IMR-90 (cell line): ENCODE data around the gene RFC2. TPM values are rescaled to one million over a fixed set of nuclear protein-coding genes. Genes with fewer than 3 reads are reported as not detected.

Experiments
- ATAC-seq: fragments of 200-7000 bp; cut with Tn5 transposase; 2 replicates; pipeline ENCODE4 v1.9.1; 2020; ENCODE audit warnings: low read depth, mild to moderate bottlenecking, moderate library complexity
- BruUV-seq: library from RNA; stranded (reverse); fragments of 400-500 nt; replicated peaks from 2 replicates; lab custom pipeline; 2021; lab: Mats Ljungman, UMichigan
- CTCF ChIA-PET: fragments of 300-600 bp; formaldehyde crosslinking; extraction: SDS; loops from one replicate; lab custom pipeline; 2021; ENCODE audit warnings: antibody characterized with exemption; lab: Yijun Ruan, JAX
- POLR2A ChIA-PET: fragments of 300-600 bp; sonication (Branson Sonifier 250); formaldehyde crosslinking; loops from one replicate; lab custom pipeline; 2022; ENCODE audit warnings: antibody characterized with exemption; ENCODE audit not compliant: unreplicated experiment; lab: Charles Lee
- DNase-seq: peaks from one replicate; pipeline ENCODE4 v3.0.0; 2013
- H2AFZ ChIP-seq: replicated peaks from 2 replicates; pipeline ENCODE3; 2013; ENCODE audit warnings: low read length, mild to moderate bottlenecking; ENCODE audit not compliant: poor library complexity
- H2AK5ac ChIP-seq: 2 replicates; pipeline ENCODE4 v1.6.1; 2013; ENCODE audit warnings: low read depth, low read length, inconsistent platforms
- H2AK9ac ChIP-seq: replicated peaks from 2 replicates; pipeline ENCODE3; 2013; ENCODE audit warnings: mild to moderate bottlenecking, low read depth, low read length, moderate library complexity; ENCODE audit not compliant: poor library complexity
- H2BK120ac ChIP-seq: 2 replicates; pipeline ENCODE4 v1.6.1; 2013; ENCODE audit warnings: low read depth, low read length, inconsistent platforms
- H2BK15ac ChIP-seq: 3 replicates; pipeline ENCODE4 v1.6.1; 2013; ENCODE audit warnings: low read depth, low read length, inconsistent platforms
- H2BK20ac ChIP-seq: 2 replicates; pipeline ENCODE4 v1.6.1; 2013; ENCODE audit warnings: low read depth, mild to moderate bottlenecking, inconsistent platforms, low read length, moderate library complexity
- H2BK5ac ChIP-seq: 2 replicates; pipeline ENCODE4 v1.6.1; 2013; ENCODE audit warnings: mild to moderate bottlenecking, low read depth, low read length, inconsistent platforms; ENCODE audit not compliant: poor library complexity, severe bottlenecking
- H3K14ac ChIP-seq: replicated peaks from 2 replicates; pipeline ENCODE4 v1.6.1; 2013; ENCODE audit warnings: low read depth, low read length, inconsistent platforms
- H3K18ac ChIP-seq: 2 replicates; pipeline ENCODE4 v1.6.1; 2013; ENCODE audit warnings: low read depth, low read length, control low read depth
- H3K23ac ChIP-seq: 2 replicates; pipeline ENCODE4 v1.6.1; 2013; ENCODE audit warnings: low read depth, low read length, inconsistent platforms
- H3K27ac ChIP-seq: 2 replicates; pipeline ENCODE4 v1.5.1; 2013; ENCODE audit warnings: mild to moderate bottlenecking, control low read depth, low read length; ENCODE audit not compliant: insufficient read depth
- H3K27me3 ChIP-seq: 2 replicates; pipeline ENCODE4 v1.6.1; 2013; ENCODE audit warnings: low read length; ENCODE audit not compliant: control insufficient read depth, insufficient read depth
- H3K36me3 ChIP-seq: 2 replicates; pipeline ENCODE4 v1.6.1; 2013; ENCODE audit warnings: low read length, mixed read lengths; ENCODE audit not compliant: control insufficient read depth, insufficient read depth
- H3K4ac ChIP-seq: 2 replicates; pipeline ENCODE4 v1.6.1; 2013; ENCODE audit warnings: low read depth, low read length, inconsistent platforms
- H3K4me1 ChIP-seq: 2 replicates; pipeline ENCODE4 v1.6.1; 2013; ENCODE audit warnings: low read length, mixed read lengths; ENCODE audit not compliant: control insufficient read depth, insufficient read depth
- H3K4me2 ChIP-seq: 2 replicates; pipeline ENCODE4 v1.6.1; 2013; ENCODE audit warnings: low read depth, mild to moderate bottlenecking, control low read depth, low read length, moderate library complexity
- H3K4me3 ChIP-seq: 2 replicates; pipeline ENCODE4 v1.5.1; 2013; ENCODE audit warnings: low read depth, mild to moderate bottlenecking, control low read depth, low read length, moderate library complexity; ENCODE audit not compliant: insufficient read depth
- H3K56ac ChIP-seq: 2 replicates; pipeline ENCODE4 v1.6.1; 2013; ENCODE audit warnings: low read length, inconsistent platforms; ENCODE audit not compliant: insufficient read depth; ENCODE audit errors: extremely low read depth
- H3K79me1 ChIP-seq, 2 experiments: 2 replicates each; pipeline ENCODE4 v1.6.1; 2013; ENCODE audit warnings: low read length in 2 of 2, inconsistent platforms in 1 of 2, low read depth in 1 of 2
- H3K9ac ChIP-seq: 2 replicates; pipeline ENCODE4 v1.6.1; 2013; ENCODE audit warnings: low read depth, low read length, control low read depth
- H3K9me1 ChIP-seq: 2 replicates; pipeline ENCODE4 v1.6.1; 2013; ENCODE audit warnings: low read length, inconsistent platforms; ENCODE audit not compliant: insufficient read depth
- H3K9me3 ChIP-seq: 2 replicates; pipeline ENCODE4 v1.6.1; 2013; ENCODE audit warnings: low read length; ENCODE audit not compliant: control insufficient read depth, insufficient read depth
- H4K20me1 ChIP-seq: 2 replicates; pipeline ENCODE4 v1.6.1; 2013; ENCODE audit warnings: low read length, inconsistent platforms; ENCODE audit not compliant: insufficient read depth
- H4K5ac ChIP-seq: 2 replicates; pipeline ENCODE4 v1.6.1; 2013; ENCODE audit warnings: mild to moderate bottlenecking, low read depth, low read length, control low read depth
- H4K8ac ChIP-seq, 2 experiments: 2 replicates each; pipeline ENCODE4 v1.6.1; 2013; ENCODE audit warnings: low read depth in 2 of 2, low read length in 2 of 2, control low read depth in 1 of 2, inconsistent platforms in 1 of 2
- H4K91ac ChIP-seq: 2 replicates; pipeline ENCODE4 v1.6.1; 2013; ENCODE audit warnings: low read depth, low read length, inconsistent platforms; ENCODE audit not compliant: insufficient read depth
- MAZ ChIP-seq: IDR thresholded peaks from 2 replicates; pipeline ENCODE4 v1.6.1; 2012; ENCODE audit warnings: low read depth, mild to moderate bottlenecking, low read length, improper control_type of control experiment, moderate library complexity, borderline replicate concordance
- WGBS, 2 experiments: methylation state at CpG; one replicate each; pipeline versions ENCODE4 v1.1.5 to v1.1.7; 2013; ENCODE audit warnings: missing lambda C conversion rate in 2 of 2; ENCODE audit not compliant: insufficient read length in 1 of 2; ENCODE audit errors: extremely low coverage in 2 of 2; 5-methylcytosine and 5-hydroxymethylcytosine counted together
- dilution Hi-C: fragments of 300-500 bp; cut with HindIII; formaldehyde crosslinking; loops from one replicate; pipeline ENCODE4 v1.14.3; 2018; ENCODE audit warnings: low sequenced_read_pairs; ENCODE audit not compliant: unreplicated experiment
- in situ Hi-C: fragments of 300-500 bp; cut with MboI; formaldehyde crosslinking; loops from 3 replicates; pipeline ENCODE4 v1.14.3; 2019; ENCODE audit warnings: low sequenced_read_pairs, inconsistent platforms, mixed read lengths
- intact Hi-C: fragments of 100-400 bp; cut with micrococcal nuclease; formaldehyde crosslinking; loops from 2 replicates; pipeline ENCODE4 v1.10.0; 2022
- polyA plus RNA-seq, 3 experiments: library from polyadenylated mRNA; depleted of rRNA; stranded (reverse); fragments of >200 nt; gene quantifications; 2 replicates each; pipeline ENCODE4 v1.2.3, GENCODE V29; 2012; ENCODE audit warnings: low replicate concordance in 1 of 3
- total RNA-seq: library from RNA; depleted of rRNA; stranded (reverse); fragments of >200 nt; gene quantifications from 2 replicates; pipeline ENCODE4 v1.2.3, GENCODE V29; 2012
- TF ChIP-seq, protein P1 (sequence below): conservative IDR thresholded peaks from 2 replicates; pipeline ENCODE4 v1.5.1; 2012; ENCODE audit warnings: mild to moderate bottlenecking, low read depth, low read length, improper control_type of control experiment

RFC2 gene
- total and polyA plus RNA-seq, 2 of the 4 experiments (the other 2 are of a cell fraction): 25.2 to 37.8 TPM

DNA sequence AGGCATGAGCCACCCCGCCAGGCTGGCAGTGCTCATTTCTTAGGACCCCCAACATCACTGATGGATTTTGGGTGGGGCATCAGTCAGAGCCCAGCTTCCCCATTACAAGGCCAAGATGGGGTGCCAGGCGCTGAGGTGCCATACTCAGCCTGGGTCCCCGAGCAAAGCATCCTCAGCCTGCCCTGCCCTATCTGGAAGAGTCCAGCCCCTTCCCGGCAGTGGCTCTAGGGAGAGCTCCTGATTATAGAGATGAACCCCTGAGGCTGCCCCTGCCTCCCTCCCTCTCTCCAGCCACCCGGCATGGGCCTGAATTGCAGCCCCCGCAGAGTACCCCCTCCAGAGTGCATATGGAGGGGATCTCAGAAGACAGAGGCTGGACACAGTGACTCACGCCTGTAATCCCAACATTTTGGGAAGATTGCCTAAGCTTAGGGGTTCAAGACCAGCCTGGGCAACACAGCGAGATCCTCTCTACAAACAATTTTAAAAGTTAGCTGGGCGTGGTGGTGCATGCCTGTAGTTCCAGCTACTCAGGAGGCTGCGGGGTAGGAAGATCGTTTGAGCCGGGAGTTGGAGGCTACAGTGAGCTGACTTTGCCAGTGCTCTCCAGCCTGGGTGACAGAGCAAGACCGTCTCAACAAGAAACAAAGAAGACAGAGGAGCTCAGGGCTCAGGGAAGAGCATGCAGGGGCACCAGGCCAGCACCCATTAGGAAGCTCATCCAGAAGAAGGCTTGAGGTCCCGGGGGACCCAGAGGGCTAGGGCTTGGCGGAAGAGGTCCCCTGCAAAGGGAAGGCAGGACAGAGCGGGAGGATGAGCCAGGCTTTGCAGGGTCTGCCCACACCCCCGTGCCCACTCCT lies 31.1 kb downstream of the RFC2 start:
- dilution Hi-C loops: no loop called here
- ChIA-PET CTCF (no interaction called here), POLR2A (interaction anchor here (0.5 kb wide), 1 partner anchor 16 kb away, joined by 4 read pairs; no protein-coding TSS in a partner anchor)
- H2BK20ac ChIP-seq: no peak overlapping the region
- in situ Hi-C loops: loop anchor here (25.0 kb wide), 1 partner anchor 339 kb away; no protein-coding TSS in a partner anchor
- H2AK9ac ChIP-seq: no peak overlapping the region
- H2BK120ac ChIP-seq: no peak overlapping the region
- H3K18ac ChIP-seq: no peak overlapping the region
- no peaks in the 10 kb centered on the region for H3K79me1 ChIP-seq
- H2BK5ac ChIP-seq: no peak overlapping the region
- H3K4me3 ChIP-seq: no peak overlapping the region
- DNase-seq: no peak
- no peak overlapping the region for H3K27ac ChIP-seq
- WGBS, 2 experiments: 93% methylated on average over 11 of the region's 17 CpGs; no CpG with 5 or more reads in 1 of the 2 experiments
- H4K5ac ChIP-seq: no peak overlapping the region
- H4K91ac ChIP-seq: no peak overlapping the region
- H3K9ac ChIP-seq: no peak overlapping the region
- no peak for ATAC-seq
- H3K23ac ChIP-seq: no peak overlapping the region
- peaks cover 3% of the 10 kb centered on the region for H3K9me3 ChIP-seq
- H3K27me3 ChIP-seq: no peaks in the 10 kb centered on the region; the same call in 1 of the 2 replicates
- peaks cover 7% of the 10 kb centered on the region for H3K36me3 ChIP-seq
- BruUV-seq: no TSS peak
- no peak overlapping the region for H3K4ac ChIP-seq
- no peak overlapping the region for H3K14ac ChIP-seq
- no peak overlapping the region for H2AK5ac ChIP-seq
- H3K4me1 ChIP-seq: no peaks in the 10 kb centered on the region
- TF ChIP-seq MAZ: no peak
- TF ChIP-seq, protein P1, sequence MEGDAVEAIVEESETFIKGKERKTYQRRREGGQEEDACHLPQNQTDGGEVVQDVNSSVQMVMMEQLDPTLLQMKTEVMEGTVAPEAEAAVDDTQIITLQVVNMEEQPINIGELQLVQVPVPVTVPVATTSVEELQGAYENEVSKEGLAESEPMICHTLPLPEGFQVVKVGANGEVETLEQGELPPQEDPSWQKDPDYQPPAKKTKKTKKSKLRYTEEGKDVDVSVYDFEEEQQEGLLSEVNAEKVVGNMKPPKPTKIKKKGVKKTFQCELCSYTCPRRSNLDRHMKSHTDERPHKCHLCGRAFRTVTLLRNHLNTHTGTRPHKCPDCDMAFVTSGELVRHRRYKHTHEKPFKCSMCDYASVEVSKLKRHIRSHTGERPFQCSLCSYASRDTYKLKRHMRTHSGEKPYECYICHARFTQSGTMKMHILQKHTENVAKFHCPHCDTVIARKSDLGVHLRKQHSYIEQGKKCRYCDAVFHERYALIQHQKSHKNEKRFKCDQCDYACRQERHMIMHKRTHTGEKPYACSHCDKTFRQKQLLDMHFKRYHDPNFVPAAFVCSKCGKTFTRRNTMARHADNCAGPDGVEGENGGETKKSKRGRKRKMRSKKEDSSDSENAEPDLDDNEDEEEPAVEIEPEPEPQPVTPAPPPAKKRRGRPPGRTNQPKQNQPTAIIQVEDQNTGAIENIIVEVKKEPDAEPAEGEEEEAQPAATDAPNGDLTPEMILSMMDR: no peak
- no peaks in the 10 kb centered on the region for H4K20me1 ChIP-seq
- no peak overlapping the region for H3K56ac ChIP-seq
- intact Hi-C loops: no loop called here
- H3K9me1 ChIP-seq: no peaks in the 10 kb centered on the region
- H2AFZ ChIP-seq: no peak overlapping the region
- H3K4me2 ChIP-seq: no peak overlapping the region
- H2BK15ac ChIP-seq: no peak overlapping the region
- no peak overlapping the region for H4K8ac ChIP-seq
